ENCODE data around the gene RBKS. TPM values are rescaled to one million over a fixed set of nuclear protein-coding genes. Genes with fewer than 3 reads are reported as not detected.

RBKS gene
- total RNA-seq, 1 experiment from 2014 or later: 4.5 TPM

- no peaks in the 10 kb centered on the region for H4K20me1 ChIP-seq (ENCODE audit: insufficient read depth)
- BruUV-seq (replicated peaks): no TSS peak
- intact Hi-C loops (cut with micrococcal nuclease; ENCODE audit: unreplicated experiment): no loop called here
- H2AFZ ChIP-seq: no peak overlapping the region
- peaks cover 59% of the 10 kb centered on the region for H3F3A ChIP-seq (ENCODE audit: insufficient read depth, low read depth)
- H3K9me3 ChIP-seq (ENCODE audit: insufficient read depth, low read depth): no peaks in the 10 kb centered on the region
- H3K4me3 ChIP-seq: no peak overlapping the region
- H3K79me2 ChIP-seq (ENCODE audit: low read depth): 0 out of 2 replicates have a peak, but pooled peaks cover 3% of the 10 kb centered on the region
- H3K27me3 ChIP-seq (ENCODE audit: insufficient read depth, low read depth): no peaks in the 10 kb centered on the region
- ChIA-PET CTCF (no interaction called here), POLR2A (ENCODE audit: unreplicated experiment) (interaction anchor here (0.6 kb wide), 1 partner anchor 810 kb away, joined by 5 read pairs; no protein-coding TSS in a partner anchor)
- peak overlapping the region; percentile 75 for H3K27ac ChIP-seq
- H3K4me1 ChIP-seq (replicated peaks; ENCODE audit: insufficient read depth): peaks cover 56% of the 10 kb centered on the region
- peak overlapping the region; percentile 99 for H3K4me2 ChIP-seq
- no peaks in the 10 kb centered on the region for H3K36me3 ChIP-seq (ENCODE audit: low read depth)
- no peak for TF ChIP-seq CTCF (conservative IDR thresholded peaks at IDR 0.05)
- TF ChIP-seq EZH2 (IDR thresholded peaks at IDR 0.05; ENCODE audit: low read depth): no peak
- DNase-seq: peak in 1 of 2 experiments; percentile 94
- no peaks in the 10 kb centered on the region for H3K9me2 ChIP-seq (ENCODE audit: insufficient read depth)
Measured at GRCh38 chr2:27737676-27738348, 152.4 kb downstream of the RBKS start.

- POLR2A ChIA-PET (ENCODE audit: unreplicated experiment): interaction anchor here (0.6 kb wide), 1 partner anchor 16 kb away, joined by 3 read pairs; no protein-coding TSS in a partner anchor
- intact Hi-C loops (cut with micrococcal nuclease; ENCODE audit: unreplicated experiment): no loop called here
Measured at GRCh38 chr2:27736890-27737204, 153.3 kb downstream of the RBKS start.

More at GRCh38 chr2:27736890-27737204, 153.3 kb downstream of the RBKS start:
- peaks cover 56% of the 10 kb centered on the region for H3K4me1 ChIP-seq (replicated peaks; ENCODE audit: insufficient read depth)
- CTCF ChIA-PET: no interaction called here
- H3K27ac ChIP-seq: peak overlapping the region; percentile 75
- H2AFZ ChIP-seq: no peak overlapping the region
- no peak for DNase-seq
- no peaks in the 10 kb centered on the region for H4K20me1 ChIP-seq (ENCODE audit: insufficient read depth)
- H3K9me2 ChIP-seq (ENCODE audit: insufficient read depth): no peaks in the 10 kb centered on the region
- peak overlapping the region; percentile 99; the same call in 1 of the 2 replicates for H3K4me2 ChIP-seq
- no peaks in the 10 kb centered on the region for H3K9me3 ChIP-seq (ENCODE audit: insufficient read depth, low read depth)
- 0 out of 2 replicates have a peak, but pooled peaks cover 3% of the 10 kb centered on the region for H3K79me2 ChIP-seq (ENCODE audit: low read depth)
- H3F3A ChIP-seq (ENCODE audit: insufficient read depth, low read depth): peaks cover 53% of the 10 kb centered on the region
- no peaks in the 10 kb centered on the region for H3K27me3 ChIP-seq (ENCODE audit: insufficient read depth, low read depth)
- TF ChIP-seq EZH2 (IDR thresholded peaks at IDR 0.05; ENCODE audit: low read depth): no peak
- no peak for TF ChIP-seq CTCF (conservative IDR thresholded peaks at IDR 0.05)
- no peak overlapping the region for H3K4me3 ChIP-seq
- no TSS peak for BruUV-seq (replicated peaks)
- no peaks in the 10 kb centered on the region for H3K36me3 ChIP-seq (ENCODE audit: low read depth)

Data from PC-9 (cell line).